DND-41 (cell line): ENCODE measurements around the gene METRN.

ENCODE experiments used
- EZH2 ChIP-seq: IDR thresholded peaks from 3 replicates; pipeline ENCODE4 v1.6.1; 2012; ENCODE audit warnings: borderline replicate concordance, low read depth, mild to moderate bottlenecking, moderate library complexity, low read length, inconsistent platforms; ENCODE audit not compliant: severe bottlenecking
- TF ChIP-seq, protein P1 (sequence below): IDR thresholded peaks from 2 replicates; pipeline ENCODE4 v1.5.1; 2012; ENCODE audit warnings: borderline replicate concordance, low read length, moderate library complexity, mild to moderate bottlenecking; ENCODE audit not compliant: poor library complexity, severe bottlenecking; ENCODE audit errors: extremely low read depth

- TF ChIP-seq, protein P1, sequence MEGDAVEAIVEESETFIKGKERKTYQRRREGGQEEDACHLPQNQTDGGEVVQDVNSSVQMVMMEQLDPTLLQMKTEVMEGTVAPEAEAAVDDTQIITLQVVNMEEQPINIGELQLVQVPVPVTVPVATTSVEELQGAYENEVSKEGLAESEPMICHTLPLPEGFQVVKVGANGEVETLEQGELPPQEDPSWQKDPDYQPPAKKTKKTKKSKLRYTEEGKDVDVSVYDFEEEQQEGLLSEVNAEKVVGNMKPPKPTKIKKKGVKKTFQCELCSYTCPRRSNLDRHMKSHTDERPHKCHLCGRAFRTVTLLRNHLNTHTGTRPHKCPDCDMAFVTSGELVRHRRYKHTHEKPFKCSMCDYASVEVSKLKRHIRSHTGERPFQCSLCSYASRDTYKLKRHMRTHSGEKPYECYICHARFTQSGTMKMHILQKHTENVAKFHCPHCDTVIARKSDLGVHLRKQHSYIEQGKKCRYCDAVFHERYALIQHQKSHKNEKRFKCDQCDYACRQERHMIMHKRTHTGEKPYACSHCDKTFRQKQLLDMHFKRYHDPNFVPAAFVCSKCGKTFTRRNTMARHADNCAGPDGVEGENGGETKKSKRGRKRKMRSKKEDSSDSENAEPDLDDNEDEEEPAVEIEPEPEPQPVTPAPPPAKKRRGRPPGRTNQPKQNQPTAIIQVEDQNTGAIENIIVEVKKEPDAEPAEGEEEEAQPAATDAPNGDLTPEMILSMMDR: no peak
- no peak for TF ChIP-seq EZH2
Measured at GRCh38 chr16:746637-747036, 31.7 kb downstream of the METRN start.
